ENCODE measurements around the gene DCD.
"Not testable (repeated sequence)": the region's sequence is repeated elsewhere in the genome, so short reads cannot be mapped to it uniquely, and the experiment has no call there.

The DCD gene

GRCh38 chr12:54648265-54648664 is at the start of gene DCD:
Gene DCD, minus strand, starts transcription at chr12:54648365. Its CDS starts 62 bp downstream, at chr12:54648303.
- no peak for DNase-seq (ENCODE audit: low read depth in 2 of 2)

- DNase-seq (ENCODE audit: low read depth in 2 of 2): no peak
Measured at GRCh38 chr12:54697851-54698250, 49.7 kb upstream of the DCD start.

- no peak for DNase-seq (ENCODE audit: low read depth in 2 of 2)
Measured at GRCh38 chr12:54692353-54692752, 44.2 kb upstream of the DCD start.

DNA sequence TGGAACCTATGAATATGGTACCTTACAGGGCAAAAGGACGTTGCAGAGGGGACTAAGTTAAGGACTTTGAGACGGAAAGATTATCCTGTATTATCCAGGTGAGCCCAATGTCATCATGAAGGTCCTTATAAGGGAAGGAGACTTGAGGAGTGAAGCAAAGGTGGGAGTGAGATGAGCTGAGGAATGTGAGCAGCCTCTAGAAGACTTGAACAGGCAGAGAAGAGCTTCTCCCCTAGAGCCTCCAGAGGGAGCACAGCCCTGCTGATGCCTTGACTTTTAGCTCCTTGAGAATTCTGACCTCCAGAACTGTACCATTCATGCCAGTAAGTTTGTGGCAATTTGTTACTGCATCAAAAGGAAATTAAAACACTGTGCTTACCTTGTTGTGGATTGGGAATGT is 41.8 kb upstream of the DCD start:
- no peak for DNase-seq (ENCODE audit: low read depth in 2 of 2)

DNA sequence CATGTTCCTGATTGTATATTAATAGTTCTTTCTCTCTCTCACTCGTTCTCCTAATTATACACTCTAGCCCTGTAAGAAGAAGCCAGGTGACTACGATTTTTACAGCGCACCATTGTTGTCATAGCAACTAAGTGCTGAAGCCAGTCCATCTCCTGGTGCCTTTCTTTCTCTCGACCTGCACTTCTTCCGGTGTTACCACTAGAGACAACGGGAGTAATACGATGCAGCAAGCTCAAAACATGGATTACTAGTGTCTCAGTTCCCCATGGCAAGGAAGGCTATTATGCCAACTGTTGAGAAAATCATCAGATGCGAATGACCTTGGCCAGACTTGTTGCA is 40.8 kb upstream of the DCD start:
- DNase-seq (ENCODE audit: low read depth in 2 of 2): no peak

DNA sequence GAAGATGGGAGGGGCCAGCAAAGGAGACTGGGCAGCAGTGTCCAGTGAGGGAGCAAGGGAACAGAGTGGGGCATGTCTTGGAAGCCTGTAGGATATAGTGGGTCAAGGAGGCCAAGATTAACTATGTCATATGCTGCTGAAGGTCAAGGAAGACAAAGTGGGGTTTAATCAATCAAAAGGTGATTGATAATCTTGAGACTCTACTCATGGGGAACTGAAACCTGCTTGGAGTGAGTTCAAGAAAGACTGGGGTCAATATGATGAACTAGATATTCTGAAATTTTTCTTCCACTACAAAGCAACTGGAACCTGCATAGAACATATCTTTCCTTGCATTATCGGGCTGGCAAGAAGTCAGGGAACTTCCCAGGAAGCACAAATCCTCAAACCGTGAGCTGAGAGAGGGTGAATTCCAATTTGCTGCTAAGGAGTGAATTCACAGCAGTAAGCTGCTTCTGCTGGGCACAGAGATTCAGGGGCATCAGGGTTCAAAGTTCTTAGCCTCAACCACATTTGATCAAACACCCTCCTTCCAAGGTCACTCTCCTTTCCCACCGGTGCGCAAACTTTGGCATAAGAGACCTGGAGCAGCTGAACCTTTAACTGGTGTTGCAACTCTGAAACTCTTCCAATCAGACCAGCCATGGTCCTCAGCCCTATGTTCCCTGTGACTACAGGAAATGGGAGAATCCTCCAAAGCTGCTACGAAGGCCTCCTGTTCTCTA is 40.3 kb upstream of the DCD start:
- DNase-seq (ENCODE audit: low read depth in 2 of 2): no peak

GRCh38 chr12:54684636-54685630 is 36.8 kb upstream of the DCD start:
- no peak for DNase-seq (ENCODE audit: low read depth in 2 of 2)

DNA sequence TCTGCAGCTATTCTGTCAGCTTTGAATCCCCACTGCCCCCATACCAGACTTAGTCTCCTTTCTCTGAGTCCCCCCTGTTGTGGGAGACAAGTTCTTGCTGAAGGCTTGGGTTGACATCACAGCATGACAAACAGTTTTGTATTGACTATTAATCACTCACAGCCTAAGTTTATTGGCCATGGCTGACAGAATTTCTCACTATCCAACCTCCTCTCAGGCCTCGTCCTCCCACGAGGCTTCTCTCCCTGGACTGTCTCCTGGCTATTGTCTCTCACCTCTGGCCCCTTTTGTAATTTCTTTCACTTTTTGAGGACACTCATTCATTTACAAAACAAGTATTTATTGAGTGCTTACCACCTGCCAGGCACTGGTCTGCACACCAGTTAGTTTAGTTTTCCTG is 35.2 kb upstream of the DCD start:
- no peak for DNase-seq (ENCODE audit: low read depth in 2 of 2)

DNA sequence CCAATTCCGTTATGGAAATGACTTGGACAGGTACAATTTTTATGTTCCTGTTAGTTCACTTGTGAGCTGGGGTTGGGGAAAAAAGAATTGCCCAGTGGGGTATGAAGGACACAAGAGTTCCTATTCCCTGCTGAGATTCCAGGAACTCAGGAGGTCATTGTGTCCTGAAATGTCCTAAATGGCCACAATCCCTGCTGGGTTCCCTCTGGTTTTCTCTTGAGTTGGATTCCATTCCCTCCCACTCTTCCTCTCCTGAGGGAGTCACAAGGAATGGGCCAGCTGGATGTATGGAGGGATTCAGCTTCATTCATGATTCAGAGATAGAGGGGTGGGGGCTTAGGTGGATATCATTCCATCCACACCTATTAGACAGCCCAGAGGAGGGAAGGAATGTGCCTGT is 34.5 kb upstream of the DCD start:
- DNase-seq (ENCODE audit: low read depth in 2 of 2): no peak

- DNase-seq (ENCODE audit: low read depth in 2 of 2): no peak
Measured at GRCh38 chr12:54680374-54680773, 32.2 kb upstream of the DCD start.

- no peak for DNase-seq (ENCODE audit: low read depth in 2 of 2)
Measured at GRCh38 chr12:54678131-54678530, 30.0 kb upstream of the DCD start.

GRCh38 chr12:54667945-54668344 is 19.8 kb upstream of the DCD start:
- DNase-seq (ENCODE audit: low read depth in 2 of 2): no peak

DNA sequence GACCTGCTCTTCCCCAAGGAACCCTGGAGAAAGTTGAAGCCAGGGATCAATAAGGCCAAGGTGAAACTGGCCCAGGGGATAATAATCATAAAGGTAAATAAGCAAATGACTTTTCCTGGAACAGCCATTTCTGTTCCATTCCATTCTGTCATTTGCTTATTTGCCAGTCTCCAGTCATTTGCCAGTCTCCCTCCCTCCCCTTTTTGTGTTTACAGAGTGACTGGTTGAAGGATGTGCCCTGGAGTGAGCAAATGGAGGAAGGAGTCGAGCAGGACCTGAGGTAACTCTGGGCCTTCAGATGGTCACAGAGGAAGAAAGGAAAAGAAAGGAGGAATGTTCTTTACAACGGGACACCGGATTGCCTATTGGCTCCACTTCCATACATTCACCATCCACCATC is 17.8 kb upstream of the DCD start:
- DNase-seq (ENCODE audit: low read depth in 2 of 2): no peak

DNA sequence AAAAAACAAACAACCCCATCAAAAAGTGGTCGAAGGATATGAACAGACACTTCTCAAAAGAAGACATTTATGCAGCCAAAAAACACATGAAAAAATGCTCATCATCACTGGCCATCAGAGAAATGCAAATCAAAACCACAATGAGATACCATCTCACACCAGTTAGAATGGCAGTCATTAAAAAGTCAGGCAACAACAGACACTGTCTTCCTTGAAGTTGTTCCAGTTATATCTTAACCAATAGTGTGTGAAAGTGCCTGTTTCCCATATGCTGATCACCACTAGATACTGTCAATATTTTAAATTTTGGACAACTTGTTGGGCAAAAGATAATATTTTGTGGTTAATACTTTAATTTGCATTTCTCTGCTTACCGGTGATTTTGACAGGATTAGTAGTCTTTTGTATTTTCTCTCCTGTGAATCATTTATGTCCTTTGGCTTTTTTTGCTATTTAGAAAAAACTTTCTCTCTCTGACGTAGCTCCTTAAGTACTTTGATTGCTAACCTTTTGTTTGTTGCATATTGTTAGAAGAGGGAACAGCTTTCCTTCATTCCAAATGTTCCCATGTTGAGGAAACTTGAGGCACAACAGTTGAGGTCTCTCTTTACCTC is 17.0 kb upstream of the DCD start:
- not testable (repeated sequence) for DNase-seq (ENCODE audit: low read depth in 2 of 2)

- no peak for DNase-seq (ENCODE audit: low read depth in 2 of 2)
Measured at GRCh38 chr12:54663603-54664002, 15.4 kb upstream of the DCD start.

- DNase-seq (ENCODE audit: low read depth in 2 of 2): no peak
Measured at GRCh38 chr12:54662026-54662425, 13.9 kb upstream of the DCD start.

- no peak for DNase-seq (ENCODE audit: low read depth in 2 of 2)
Measured at GRCh38 chr12:54661048-54661447, 12.9 kb upstream of the DCD start.

DNA sequence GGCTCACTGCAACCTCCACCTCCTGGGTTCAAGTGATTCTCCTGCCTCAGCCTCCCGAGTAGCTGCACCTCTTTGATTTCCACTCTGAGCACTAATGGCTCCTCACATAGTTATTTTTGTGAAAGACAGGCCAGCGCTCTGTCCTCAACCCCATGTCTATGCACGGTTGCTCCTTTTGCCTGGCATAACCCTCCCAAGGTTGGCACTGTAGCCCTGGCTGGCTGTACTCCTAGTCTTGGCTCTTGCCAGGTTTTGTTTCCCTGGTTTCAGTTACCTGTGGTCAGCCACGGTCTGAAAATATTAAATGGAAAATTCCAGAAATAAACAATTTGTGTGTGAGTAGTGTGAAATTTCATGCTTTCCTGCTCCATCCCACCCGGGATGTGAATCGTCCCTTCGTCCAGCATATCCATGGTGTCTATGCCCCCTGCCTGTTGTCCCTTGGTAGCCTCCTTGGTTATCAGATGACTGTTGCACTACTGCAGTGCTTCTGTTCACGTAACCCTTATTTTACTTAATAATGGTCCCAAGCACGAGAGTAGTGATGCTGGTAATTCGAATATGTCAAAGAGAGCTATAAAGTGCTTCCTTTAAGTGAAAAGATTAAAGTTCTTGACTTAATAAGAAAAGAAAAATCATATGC is 12.3 kb upstream of the DCD start:
- no peak for DNase-seq (ENCODE audit: low read depth in 2 of 2)

- DNase-seq (ENCODE audit: low read depth in 2 of 2): no peak
Measured at GRCh38 chr12:54658306-54659264, 10.4 kb upstream of the DCD start.

- no peak for DNase-seq (ENCODE audit: low read depth in 2 of 2)
Measured at GRCh38 chr12:54657105-54657607, 9.0 kb upstream of the DCD start.

DNA sequence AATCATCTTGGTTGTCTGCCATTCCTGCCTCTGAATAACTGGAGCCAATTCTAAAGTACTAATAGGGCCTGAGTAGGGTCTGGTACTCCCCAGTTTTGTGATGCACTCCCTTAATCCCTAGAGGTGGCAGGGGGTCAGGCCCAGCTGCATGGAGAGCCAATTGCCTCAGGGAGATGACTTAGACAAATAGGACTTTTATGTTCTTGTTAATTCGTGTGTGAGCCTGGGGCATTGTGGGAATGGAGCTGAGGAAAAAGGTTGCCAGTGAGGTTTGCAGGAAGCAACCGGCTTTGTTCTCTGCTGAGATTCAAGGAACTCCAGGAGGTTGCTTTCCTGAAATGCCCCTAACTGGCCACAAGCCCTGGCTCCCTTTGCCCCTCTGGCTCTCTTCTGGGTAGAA is 6.8 kb upstream of the DCD start:
- no peak for DNase-seq (ENCODE audit: low read depth in 2 of 2)
